ENCODE data around the gene TMLHE.
A peak's percentile ranks its signal among the peaks of the same experiment; 100 is the strongest.
"Not testable (repeated sequence)": the region's sequence is repeated elsewhere in the genome, so short reads cannot be mapped to it uniquely, and the experiment has no call there.

The TMLHE gene

DNA sequence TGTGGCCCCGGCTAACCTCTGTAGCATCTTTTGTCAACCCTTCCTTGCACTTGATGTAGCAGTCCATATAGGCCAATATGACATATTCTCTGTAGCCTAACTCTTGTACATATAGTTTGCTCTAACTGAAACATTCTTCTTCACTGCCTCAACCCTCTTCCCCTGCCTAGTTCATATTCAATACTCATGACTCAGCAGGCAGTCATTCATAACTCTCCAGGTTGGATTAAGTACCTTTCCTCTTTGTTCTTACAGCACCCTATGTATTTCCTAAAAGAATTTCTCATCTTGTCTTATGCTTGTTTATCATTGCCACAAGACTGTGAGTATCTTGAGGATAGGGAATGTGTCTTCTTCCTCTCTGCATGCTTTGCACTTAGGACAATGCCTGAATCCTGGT lies 76.9 kb downstream of the TMLHE start:
- no peak overlapping the region for H3K9ac ChIP-seq (ENCODE audit: low read length)
- H3K36me3 ChIP-seq (replicated peaks; ENCODE audit: insufficient read depth, low read length), result no peaks in the 10 kb centered on the region
- no peaks in the 10 kb centered on the region for H3K9me2 ChIP-seq (replicated peaks; ENCODE audit: insufficient read depth, low read length)
- H3K27me3 ChIP-seq (replicated peaks; ENCODE audit: insufficient read depth, low read length), result no peaks in the 10 kb centered on the region
- DNase-seq, result no peak
- H3K4me1 ChIP-seq (ENCODE audit: low read length), result no peaks in the 10 kb centered on the region
- H2AFZ ChIP-seq (ENCODE audit: low read length), result no peak overlapping the region
- H3K4me2 ChIP-seq (ENCODE audit: low read depth, low read length), result no peak overlapping the region
- H3K27ac ChIP-seq (ENCODE audit: low read length), result no peak overlapping the region
- no peak overlapping the region for H3K4me3 ChIP-seq (ENCODE audit: low read length)
- no peaks in the 10 kb centered on the region for H3F3A ChIP-seq (ENCODE audit: insufficient read depth, low read length)
- TF ChIP-seq EZH2 (optimal IDR thresholded peaks at IDR 0.05; ENCODE audit: low read depth, low read length), result no peak
- TF ChIP-seq EZH2phosphoT487 (IDR thresholded peaks at IDR 0.05; ENCODE audit: low read length), result no peak
- TF ChIP-seq CTCF (IDR thresholded peaks at IDR 0.05; ENCODE audit: low read length), result no peak
- H4K20me1 ChIP-seq (ENCODE audit: insufficient read depth, low read length), result no peaks in the 10 kb centered on the region
- no peaks in the 10 kb centered on the region for H3K9me3 ChIP-seq (replicated peaks; ENCODE audit: insufficient read depth, low read length)
- H3K79me2 ChIP-seq (ENCODE audit: low read length), result no peaks in the 10 kb centered on the region

- TF ChIP-seq EZH2 (optimal IDR thresholded peaks at IDR 0.05; ENCODE audit: low read depth, low read length) (no peak), CTCF (IDR thresholded peaks at IDR 0.05; ENCODE audit: low read length) (peak; percentile 12; the same call in 1 of the 2 replicates)
- Histone ChIP-seq H3K4me3 (ENCODE audit: low read length) (no peak overlapping the region), H3K27me3 (replicated peaks; ENCODE audit: insufficient read depth, low read length) (no peaks in the 10 kb centered on the region), H3K4me1 (ENCODE audit: low read length) (no peaks in the 10 kb centered on the region), H3F3A (ENCODE audit: insufficient read depth, low read length) (no peaks in the 10 kb centered on the region), H3K9me3 (replicated peaks; ENCODE audit: insufficient read depth, low read length) (no peaks in the 10 kb centered on the region), H2AFZ (ENCODE audit: low read length) (no peak overlapping the region), H3K9ac (ENCODE audit: low read length) (no peak overlapping the region), H3K4me2 (ENCODE audit: low read depth, low read length) (no peak overlapping the region), H4K20me1 (ENCODE audit: insufficient read depth, low read length) (no peaks in the 10 kb centered on the region), H3K27ac (ENCODE audit: low read length) (no peak overlapping the region), H3K9me2 (replicated peaks; ENCODE audit: insufficient read depth, low read length) (no peaks in the 10 kb centered on the region), H3K79me2 (ENCODE audit: low read length) (no peaks in the 10 kb centered on the region), H3K36me3 (replicated peaks; ENCODE audit: insufficient read depth, low read length) (no peaks in the 10 kb centered on the region)
- DNase-seq, result no peak
Observed at GRCh38 chrX:155534800-155535199, 78.0 kb downstream of the TMLHE start.

- not testable (repeated sequence) for DNase-seq; H3K9me2 ChIP-seq (replicated peaks; ENCODE audit: insufficient read depth, low read length); H3K4me3 ChIP-seq (ENCODE audit: low read length); H3K36me3 ChIP-seq (replicated peaks; ENCODE audit: insufficient read depth, low read length); H3K9me3 ChIP-seq (replicated peaks; ENCODE audit: insufficient read depth, low read length); H3K4me2 ChIP-seq (ENCODE audit: low read depth, low read length); H3K4me1 ChIP-seq (ENCODE audit: low read length); H3K9ac ChIP-seq (ENCODE audit: low read length); H3F3A ChIP-seq (ENCODE audit: insufficient read depth, low read length); H3K79me2 ChIP-seq (ENCODE audit: low read length); H2AFZ ChIP-seq (ENCODE audit: low read length); H3K27ac ChIP-seq (ENCODE audit: low read length); H3K27me3 ChIP-seq (replicated peaks; ENCODE audit: insufficient read depth, low read length); H4K20me1 ChIP-seq (ENCODE audit: insufficient read depth, low read length)
Observed at GRCh38 chrX:155527023-155527422, 85.7 kb downstream of the TMLHE start.

GRCh38 chrX:155514225-155514624 lies 98.5 kb downstream of the TMLHE start:
- Histone ChIP-seq H3F3A (ENCODE audit: insufficient read depth, low read length) (no peaks in the 10 kb centered on the region), H3K9ac (ENCODE audit: low read length) (no peak overlapping the region), H3K4me1 (ENCODE audit: low read length) (no peaks in the 10 kb centered on the region), H3K79me2 (ENCODE audit: low read length) (no peaks in the 10 kb centered on the region), H3K9me2 (replicated peaks; ENCODE audit: insufficient read depth, low read length) (no peaks in the 10 kb centered on the region), H2AFZ (ENCODE audit: low read length) (no peak overlapping the region), H3K36me3 (replicated peaks; ENCODE audit: insufficient read depth, low read length) (no peaks in the 10 kb centered on the region), H4K20me1 (ENCODE audit: insufficient read depth, low read length) (no peaks in the 10 kb centered on the region), H3K27me3 (replicated peaks; ENCODE audit: insufficient read depth, low read length) (no peaks in the 10 kb centered on the region), H3K4me3 (ENCODE audit: low read length) (no peak overlapping the region), H3K9me3 (replicated peaks; ENCODE audit: insufficient read depth, low read length) (no peaks in the 10 kb centered on the region), H3K27ac (ENCODE audit: low read length) (no peak overlapping the region), H3K4me2 (ENCODE audit: low read depth, low read length) (no peak overlapping the region)
- no peak for DNase-seq
- TF ChIP-seq CTCF (IDR thresholded peaks at IDR 0.05; ENCODE audit: low read length), result no peak
- no peak for TF ChIP-seq EZH2phosphoT487 (IDR thresholded peaks at IDR 0.05; ENCODE audit: low read length)
- no peak for TF ChIP-seq EZH2 (optimal IDR thresholded peaks at IDR 0.05; ENCODE audit: low read depth, low read length)
